Hematopoietic multipotent progenitor cell treated with erythropoietin and hydrocortisone succinate and interleukin-3 and kit ligand, for 6 days (in vitro differentiated cells): ENCODE data around the gene FADS3.

Experiments
- DNase-seq: peaks from one replicate; pipeline ENCODE4 v3.0.0-alpha.2; 2015

FADS3 gene

DNA sequence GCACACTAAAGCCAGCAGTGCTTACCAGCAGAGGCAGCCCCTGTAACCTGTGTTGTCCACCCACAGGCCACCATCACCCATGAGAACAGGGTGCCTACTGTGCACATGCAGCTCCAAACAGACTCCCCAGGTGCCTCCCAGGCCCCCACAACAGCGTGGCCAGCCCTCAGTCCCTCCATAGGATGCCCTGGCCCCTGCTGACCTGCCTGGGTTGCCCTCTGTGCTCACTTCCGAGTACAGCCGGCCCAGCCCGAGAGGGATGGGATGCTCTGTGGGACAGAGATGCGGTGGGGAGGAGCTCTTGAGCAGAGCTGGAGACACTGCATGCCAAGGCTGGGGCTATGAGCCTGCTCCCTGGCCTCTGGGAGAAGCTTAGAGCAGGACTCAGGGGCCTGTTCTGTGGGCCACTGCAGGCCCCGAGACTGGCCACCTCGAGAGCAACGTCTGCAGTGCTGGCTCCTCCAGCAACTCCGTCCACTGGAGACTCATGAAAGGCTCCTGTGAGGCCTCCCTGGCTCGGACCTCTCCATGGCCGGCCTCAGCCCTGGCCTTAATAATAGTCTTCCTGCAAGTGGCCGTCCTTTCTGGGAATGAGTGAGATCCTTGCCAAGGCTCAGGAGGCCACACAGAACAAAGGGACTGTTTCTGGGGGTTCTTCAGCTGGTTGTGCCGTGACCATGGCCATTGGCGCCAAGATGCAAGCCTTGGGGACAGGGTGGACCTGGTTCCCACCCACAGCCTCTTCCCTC lies 36.2 kb downstream of the FADS3 start:
- DNase-seq = no peak

GRCh38 chr11:61854206-61854895 lies 37.0 kb downstream of the FADS3 start:
- no peak for DNase-seq

GRCh38 chr11:61853698-61854169 lies 37.6 kb downstream of the FADS3 start:
- DNase-seq = no peak

DNA sequence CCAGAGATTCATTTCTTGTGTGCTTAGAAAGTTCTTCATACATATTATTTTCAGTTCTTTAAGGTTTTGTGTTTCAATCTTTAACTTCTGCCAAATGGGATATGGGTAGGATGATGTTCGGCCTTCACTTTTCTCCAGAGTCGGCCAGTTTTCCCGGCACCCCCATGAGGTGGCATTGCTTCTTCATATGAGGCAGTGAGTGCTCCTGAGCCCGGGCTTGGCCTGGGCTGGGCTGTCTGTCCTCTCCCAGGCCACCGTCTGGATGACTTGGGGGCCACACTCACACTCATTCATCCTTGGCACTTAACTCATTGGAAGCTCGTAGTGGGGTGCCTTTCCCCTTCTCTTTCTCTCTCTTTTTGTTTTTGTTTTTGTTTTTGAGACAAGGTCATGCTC lies 39.4 kb downstream of the FADS3 start:
- no peak for DNase-seq

GRCh38 chr11:61851113-61851899 lies 40.0 kb downstream of the FADS3 start:
- no peak for DNase-seq

DNA sequence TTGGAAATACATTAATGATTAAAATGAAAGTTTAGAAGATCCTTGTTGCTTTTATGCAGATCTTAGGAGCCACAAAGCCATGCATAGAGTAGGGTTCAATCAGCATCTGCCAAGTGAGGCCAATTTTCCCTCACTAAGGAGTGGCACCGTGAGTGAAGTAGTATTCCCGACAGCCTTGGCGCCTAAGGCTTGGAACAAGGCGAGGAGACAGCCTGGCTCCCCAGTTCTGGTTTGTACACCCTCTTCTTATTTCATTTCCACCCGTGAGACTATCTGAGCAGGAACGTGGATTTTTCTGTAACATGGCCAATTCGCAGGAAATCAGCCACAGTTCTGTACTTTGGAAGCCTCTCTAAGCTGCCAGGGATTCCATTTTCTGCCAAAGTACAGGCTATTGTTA lies 40.7 kb downstream of the FADS3 start:
- DNase-seq = no peak

DNA sequence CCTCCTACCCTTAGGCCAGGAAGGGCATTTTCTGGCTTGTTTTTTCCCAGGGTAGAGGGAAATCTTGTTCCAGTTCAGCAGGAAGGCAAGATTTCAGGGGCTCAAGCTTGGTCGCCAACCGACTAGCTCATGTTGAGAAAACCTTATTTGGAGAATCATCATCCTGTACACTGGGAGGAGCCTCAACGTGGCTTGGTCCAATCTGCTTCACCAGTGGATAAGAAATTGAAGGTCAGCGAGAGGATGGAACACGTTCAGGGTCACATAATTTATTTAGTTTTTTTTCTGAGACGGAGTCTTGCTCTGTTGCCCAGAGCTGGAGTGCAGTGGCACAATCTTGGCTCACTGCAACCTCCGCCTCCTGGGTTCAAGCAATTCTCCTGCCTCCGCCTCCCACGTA lies 42.7 kb downstream of the FADS3 start:
- DNase-seq = no peak

GRCh38 chr11:61847914-61848581 lies 43.3 kb downstream of the FADS3 start:
- no peak for DNase-seq

- no peak for DNase-seq
These were observed 44.9 kb downstream of the FADS3 start for GRCh38 chr11:61846362-61847020.

GRCh38 chr11:61844909-61845565 lies 46.3 kb downstream of the FADS3 start:
- DNase-seq = no peak

- no peak for DNase-seq
These were observed 48.9 kb downstream of the FADS3 start for GRCh38 chr11:61842528-61842820.

- DNase-seq = peak; percentile 93
These were observed 49.5 kb downstream of the FADS3 start for GRCh38 chr11:61841636-61842527.

DNA sequence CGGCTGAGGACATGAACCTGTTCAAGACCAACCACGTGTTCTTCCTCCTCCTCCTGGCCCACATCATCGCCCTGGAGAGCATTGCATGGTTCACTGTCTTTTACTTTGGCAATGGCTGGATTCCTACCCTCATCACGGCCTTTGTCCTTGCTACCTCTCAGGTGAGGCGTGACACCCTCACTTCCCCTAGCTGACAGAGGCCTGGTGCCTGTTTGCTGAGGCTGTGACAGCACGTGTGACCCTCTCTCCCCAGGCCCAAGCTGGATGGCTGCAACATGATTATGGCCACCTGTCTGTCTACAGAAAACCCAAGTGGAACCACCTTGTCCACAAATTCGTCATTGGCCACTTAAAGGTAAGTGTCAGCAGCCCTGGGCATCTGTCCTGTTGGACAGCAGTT lies 51.0 kb downstream of the FADS3 start:
- no peak for DNase-seq

DNA sequence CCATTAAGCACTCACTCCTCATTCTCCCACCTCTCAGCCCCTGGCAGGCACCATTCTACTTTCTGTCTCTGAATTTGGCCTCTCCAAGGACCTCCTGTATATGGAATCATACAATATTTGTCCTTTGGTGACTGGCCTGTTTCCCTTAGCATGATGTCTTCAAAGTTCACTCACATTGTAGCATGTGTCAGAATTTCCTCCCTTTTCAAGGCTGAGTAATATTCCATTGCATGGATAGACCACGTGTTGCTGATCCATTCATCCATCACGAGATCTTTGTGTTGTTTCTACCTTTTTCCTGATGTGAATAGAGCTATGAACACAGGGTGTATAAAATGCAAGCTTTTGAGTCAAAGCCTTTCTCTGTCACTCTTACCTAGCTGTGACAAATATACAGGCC lies 51.6 kb downstream of the FADS3 start:
- no peak for DNase-seq

- DNase-seq = no peak
These were observed 52.4 kb downstream of the FADS3 start for GRCh38 chr11:61838921-61839320.

- DNase-seq = no peak
These were observed 52.8 kb downstream of the FADS3 start for GRCh38 chr11:61838501-61838900.

GRCh38 chr11:61837411-61838005 lies 53.8 kb downstream of the FADS3 start:
- no peak for DNase-seq

DNA sequence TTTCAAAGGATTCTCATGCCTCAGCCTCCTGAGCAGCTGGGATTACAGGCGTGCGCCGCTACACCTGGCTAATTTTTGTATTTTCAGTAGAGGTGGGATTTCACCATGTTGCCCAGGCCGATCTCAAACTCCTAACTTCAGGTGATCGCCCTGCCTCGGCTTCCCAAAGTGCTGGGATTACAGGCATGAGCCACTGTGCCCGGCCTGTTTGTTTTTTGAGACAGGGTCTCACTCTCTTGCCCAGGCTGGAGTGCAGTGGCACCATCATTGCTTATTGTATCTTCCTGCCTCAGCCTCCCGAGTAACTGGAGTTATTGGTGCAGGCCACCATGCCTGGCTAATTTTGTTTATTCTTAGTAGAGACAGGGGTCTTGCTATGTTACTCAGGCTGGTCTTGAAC lies 55.2 kb downstream of the FADS3 start:
- no peak for DNase-seq

DNA sequence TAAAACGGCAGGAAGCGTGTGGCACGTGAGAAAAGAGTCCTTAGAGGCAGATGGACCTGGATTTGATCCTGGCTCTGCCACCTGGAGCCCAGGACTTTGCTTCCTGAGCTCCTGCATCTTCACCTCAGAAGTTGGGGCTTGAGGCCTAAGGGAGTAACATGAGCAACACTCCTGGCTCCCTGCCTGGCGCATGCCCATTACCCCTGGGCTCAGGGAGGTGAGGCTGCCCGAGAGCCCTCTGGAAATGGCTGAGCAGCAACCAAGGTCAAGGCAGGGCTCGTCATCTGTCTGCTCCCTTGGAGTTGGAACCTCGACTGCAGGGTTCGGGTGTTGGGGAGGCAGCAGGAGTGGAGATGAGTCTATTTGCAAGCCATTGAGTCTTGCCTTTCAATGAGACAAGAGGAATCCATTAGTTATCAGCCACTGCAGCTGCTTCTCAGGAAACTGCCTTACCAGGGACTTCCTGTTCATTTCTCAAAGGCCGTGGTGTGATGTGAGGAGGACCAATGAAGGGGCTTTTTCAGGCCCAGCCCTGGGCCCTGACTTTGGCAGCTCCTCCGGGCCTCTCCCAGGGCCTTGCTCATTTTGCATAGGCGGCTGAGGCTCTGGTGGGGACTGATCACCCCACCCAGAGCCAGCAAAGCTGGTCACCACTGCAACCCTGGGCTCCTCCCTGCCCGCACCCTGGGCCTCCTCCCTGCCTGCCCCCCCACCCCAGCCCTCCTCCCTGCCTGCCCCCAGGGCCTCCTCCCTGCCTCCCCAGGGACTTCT lies 56.9 kb downstream of the FADS3 start:
- DNase-seq = peak; percentile 99

DNA sequence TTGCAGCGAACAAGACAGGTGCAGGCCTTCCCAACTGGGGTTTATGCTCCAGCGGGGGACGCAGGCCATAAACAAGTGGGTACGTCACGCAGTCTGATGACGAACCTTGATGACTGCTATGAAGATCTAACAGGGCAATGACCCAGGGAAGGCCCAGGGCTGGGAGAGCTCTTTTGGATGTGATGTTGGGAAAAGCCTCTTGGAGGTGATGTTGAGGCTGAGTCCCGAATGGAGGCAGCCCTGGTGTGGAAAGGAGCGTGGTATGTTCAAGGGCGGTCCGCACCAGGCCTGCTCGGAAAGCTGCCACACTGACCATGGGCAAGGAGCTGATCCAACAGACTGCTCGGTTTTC lies 57.4 kb downstream of the FADS3 start:
- no peak for DNase-seq
